Activated T-cell treated with anti-CD3 and anti-CD28 coated beads for 48 hours (primary cell): ENCODE results near the gene TBX3.
"Not testable (repeated sequence)": the region's sequence is repeated elsewhere in the genome, so short reads cannot be mapped to it uniquely, and the experiment has no call there.

Experiments
- DNase-seq: peaks from one replicate; pipeline ENCODE4 v3.0.0-alpha.2; 2020; ENCODE audit warnings: low read depth

The TBX3 gene

DNA sequence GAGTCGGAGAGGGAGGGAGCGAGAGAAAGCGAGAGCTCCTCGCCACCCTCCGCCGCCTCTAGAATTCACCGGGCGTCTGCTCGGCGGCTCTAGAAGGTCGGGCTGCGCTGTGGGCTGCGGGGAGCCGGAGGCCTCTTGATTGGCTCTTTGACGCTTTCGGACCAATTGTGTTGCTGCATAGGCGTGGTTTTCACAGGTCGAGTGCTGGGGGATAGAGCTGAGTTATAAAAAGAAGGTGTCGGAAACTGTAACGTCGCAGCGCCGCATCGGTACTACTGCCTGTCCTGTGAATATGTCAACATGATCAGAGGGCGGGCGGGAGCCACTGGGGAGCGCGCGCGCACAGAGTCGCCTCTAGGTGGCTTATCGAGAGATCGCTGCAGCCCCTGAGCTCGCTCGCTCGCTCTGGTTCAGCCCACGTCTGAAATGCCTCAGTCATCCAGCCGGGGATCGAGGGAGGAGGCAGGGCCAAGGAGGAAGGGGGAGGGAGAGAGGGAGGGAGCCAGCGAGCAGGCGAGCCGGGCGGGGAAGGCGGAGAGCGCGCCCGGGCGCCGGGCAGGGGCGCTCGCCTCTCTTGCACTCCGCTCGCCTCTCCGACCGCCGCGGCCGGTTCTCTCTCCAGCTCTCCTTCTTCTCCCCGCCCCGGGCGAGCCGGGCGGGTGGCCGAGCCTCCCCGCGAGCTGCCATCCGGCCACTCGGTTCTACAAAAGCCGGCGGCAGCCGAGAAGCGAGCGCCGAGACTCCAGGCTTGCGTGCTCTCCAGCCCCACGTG lies at the start of gene TBX3:
Gene TBX3 (minus strand): TSS at position 78 of the 772 bp plus-strand sequence. CDS start 975 bp downstream, outside the sequence.
- peak; percentile 51 for DNase-seq

DNA sequence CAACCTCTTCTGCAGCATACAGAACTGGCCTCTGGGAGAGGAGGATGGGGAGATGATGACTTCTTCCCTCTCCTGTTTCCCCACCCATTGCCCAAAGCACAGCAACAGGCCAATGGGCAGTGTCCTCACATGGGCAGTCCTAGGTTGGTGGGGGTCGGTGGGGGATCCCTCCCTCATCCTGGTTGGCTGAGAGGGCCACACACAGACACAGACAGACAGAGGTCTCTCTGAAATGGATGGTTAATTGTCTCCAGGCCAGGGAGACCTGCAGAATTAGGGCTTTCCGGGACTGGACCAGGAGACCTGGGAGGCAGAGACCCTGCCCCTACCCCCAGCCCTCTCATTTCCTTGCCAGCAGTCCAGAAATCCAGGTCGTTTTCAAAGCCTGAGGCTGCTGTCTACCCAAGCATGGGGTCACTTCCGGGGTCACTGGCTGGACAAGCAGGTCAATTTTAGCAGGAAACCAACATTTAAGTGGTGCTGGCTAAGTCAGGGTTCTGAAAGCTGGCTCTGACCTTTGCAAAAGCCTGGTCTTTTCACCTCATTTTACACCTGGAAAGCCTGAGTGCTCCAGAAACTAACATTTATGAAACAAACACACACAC lies 48.6 kb upstream of the TBX3 start:
- no peak for DNase-seq

DNA sequence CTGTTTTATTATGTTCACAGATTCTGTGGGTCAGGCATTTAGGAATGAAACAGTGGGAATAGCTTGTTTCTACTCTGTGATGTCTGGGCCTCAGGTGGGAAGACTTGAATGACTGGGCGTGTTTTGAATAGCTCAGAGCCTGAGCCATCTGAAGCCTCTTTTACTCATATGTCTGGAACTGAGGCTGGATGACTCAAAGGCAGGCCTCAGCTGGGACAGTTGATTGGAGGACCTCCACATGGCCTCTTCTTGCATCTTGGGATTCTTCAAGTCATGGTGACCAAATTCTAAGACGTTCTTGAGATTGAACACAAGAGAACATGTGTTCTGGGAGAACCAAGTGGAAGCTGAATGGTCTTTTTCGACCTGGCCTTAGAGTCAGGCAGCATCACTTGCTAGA lies 45.8 kb upstream of the TBX3 start:
- no peak for DNase-seq

DNA sequence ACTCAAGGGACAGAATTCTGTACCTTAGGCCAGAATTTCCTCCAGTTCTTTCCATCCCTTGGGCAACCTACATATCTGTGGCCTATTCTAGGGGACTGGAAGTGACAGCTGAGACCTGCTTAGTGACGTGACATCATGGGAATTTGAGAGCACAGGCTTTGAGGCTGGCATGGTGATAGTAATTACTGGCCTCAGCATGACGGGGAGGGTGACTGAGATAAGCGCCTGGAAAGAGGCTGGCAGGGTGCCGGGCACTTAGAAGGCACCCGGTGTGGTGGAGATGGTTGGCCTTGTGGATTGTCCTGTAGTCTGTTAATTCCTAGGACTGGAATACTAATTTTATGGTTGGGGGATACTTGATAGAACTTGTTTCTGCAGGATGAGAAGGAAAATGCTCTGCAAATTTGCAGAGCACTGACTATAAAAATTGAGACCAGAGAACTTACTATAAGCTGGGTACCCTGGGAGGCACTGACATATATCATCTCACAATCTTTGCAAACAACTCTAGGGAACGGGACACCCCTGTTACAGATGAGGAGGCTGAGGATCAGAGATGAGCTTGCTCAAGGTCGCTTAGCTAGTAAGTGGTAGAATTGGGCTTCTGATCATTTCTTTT lies 42.2 kb upstream of the TBX3 start:
- DNase-seq: no peak

DNA sequence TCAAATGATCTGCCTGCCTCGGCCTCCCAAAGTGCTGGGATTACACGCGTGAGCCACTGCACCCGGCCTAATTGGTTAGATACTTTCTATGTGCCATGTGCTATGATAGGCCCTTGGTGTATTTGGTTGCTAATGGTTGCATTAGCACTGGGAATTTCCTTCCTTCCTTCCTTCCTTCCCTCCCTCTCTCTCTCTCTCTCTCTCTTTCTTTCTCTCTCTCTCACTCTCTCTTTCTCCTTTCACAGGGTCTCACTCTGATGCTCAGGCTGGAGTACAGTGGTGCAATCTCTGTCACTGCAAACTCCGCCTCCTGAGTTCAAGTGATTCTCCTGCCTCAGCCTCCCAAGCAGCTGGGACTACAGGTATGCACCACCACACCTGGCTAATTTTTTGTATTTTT lies 38.2 kb upstream of the TBX3 start:
- DNase-seq: not testable (repeated sequence)

DNA sequence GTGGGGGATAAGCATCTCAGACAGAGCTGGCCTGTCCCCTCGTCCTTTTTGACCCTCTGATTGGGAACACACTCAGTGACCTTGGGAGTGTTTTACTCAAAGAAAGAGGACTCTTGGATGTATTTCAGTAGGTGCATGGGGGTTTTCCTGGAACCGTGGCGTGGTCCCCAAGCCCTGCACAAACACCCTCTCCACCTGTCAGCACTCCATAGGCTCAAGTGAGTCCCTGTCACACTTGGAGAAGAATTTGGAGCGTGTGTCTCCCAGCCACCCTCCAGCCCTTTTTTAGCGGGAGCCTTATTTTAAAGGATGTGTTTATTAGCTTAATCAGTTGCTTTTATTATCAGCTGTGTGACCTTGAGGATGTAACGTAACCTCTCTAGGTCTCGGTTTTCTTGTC lies 37.3 kb upstream of the TBX3 start:
- no peak for DNase-seq

DNA sequence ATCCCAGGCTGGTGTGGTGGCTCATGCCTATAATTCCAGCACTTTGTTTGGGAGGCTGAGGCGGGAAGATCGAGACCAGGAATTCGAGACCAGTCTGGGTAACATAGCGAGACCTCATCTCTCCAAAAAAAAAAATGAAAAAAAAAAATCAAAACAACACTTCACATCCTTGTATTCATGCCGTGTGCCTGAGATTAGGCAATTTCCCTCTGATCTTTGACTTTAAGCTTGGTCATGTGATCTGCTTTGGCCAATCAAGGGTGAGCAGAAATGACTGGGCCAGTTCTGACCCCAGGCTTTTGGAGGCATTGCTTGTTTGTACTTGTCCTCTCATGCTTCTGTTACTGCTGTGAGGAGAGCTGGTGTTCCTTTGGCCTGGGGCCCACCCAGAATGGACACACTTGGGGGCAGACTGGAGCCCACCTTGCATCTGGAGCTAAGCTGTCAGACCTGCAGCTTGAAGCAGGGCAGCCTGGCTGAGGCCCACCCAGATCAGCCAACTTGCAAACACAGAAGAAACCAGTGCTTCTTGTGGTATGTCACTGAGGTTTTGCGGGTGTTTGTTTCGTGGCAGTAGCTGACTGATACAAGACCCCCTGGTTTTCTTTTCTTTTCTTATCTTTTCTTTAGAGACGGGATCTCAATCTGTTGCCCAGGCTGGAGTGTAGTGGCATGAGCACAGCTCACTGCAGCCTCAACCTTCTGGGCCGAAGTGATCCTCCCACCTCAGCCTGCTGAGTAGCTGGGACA lies 29.7 kb upstream of the TBX3 start:
- DNase-seq: no peak

DNA sequence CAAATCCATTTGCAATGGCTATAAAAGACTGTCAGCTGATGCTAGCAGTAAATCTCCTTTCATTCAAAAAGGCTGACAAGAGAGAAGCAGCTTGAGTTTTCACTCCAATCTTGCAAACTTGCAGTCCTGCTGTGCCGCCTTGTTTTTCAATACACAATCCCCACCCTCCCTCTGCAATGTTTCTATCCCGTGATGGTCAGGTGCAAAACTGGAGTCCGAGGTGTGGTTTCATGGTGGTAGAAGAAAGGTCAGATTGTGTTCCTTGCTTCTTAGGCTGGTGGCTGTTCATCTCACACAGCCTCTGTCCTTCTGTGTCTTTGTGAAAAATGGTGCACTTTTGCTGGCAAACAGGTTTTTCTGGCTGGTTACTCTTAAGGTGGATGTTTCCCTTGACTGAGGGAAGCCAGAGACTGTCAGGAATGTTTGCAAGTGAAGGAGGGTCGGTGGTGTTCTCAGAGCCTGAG lies 27.7 kb upstream of the TBX3 start:
- DNase-seq: no peak

DNA sequence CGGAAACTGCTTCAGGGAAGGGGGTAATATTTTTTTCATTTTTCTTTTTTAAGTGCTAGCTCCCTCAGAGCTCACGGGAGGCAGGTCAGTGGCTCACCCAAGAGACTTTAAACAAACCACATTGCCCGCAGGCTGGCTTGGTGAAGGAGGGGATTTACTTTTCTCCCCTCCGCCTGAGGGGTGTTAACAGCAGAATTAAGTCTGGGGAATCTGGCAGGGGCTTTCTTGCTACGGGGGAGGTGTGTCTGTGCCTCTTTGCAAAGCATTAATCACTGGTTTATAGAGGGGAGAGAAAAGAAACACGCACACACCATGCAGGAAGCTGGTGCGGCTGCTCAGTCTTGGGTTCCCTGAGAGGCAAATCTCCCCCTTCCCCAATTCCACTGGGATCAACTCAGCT lies 26.2 kb upstream of the TBX3 start:
- DNase-seq: no peak

DNA sequence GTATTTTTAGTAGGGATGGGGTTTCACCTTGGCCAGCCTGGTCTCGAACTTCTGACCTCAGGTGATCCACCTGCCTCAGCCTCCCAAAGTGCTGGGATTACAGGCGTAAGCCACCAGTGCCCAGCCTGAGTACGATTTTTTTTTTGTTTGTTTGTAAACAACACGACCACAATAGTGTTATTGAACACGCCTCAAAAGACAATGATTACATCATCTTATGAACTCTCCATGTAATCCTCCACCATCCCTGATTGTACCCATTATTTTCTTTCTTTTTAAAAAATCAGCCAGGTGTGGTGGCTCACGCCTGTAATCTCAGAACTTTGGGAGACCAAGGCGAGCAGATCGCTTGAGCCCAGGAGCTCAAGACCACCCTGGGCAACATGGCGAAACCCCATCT lies 25.1 kb upstream of the TBX3 start:
- no peak for DNase-seq

DNA sequence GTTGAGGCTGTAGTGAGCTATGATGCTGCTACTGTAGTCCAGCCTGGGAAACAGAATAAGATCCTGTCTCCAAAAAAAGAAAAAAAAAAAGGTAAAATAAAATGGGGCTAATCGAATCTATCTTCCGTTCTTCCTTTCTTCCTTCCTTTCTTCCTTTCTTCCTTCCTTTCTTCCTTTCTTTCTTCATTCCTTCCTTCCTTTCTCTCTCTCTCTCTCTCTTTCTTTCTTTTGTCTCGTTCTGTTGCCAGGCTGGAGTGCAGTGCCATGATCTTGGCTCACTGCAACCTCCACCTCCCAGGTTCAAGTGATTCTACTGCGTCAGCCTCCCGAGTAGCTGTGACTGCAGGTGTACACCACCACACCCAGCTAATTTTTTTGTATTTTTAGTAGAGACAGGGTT lies 24.6 kb upstream of the TBX3 start:
- DNase-seq: not testable (repeated sequence)

DNA sequence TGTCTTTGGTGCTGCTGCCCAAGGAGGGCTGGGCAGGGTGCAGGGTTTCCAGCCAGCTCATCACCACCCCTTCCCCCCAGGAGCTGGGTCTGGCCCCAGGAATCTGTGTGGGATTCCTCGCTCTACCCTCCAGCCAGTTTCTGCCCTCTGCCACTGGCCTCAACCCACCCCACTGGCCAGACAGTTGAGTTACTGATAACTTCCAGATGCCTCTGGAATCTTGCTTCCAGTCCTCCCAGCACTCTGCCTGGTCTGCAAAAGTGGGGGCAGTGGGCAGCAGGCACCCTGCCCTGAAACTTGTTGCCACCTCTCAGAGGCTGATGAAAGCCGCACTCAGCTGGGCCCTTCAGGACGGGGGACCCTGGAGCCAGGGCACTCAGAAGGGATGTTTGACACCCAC lies 20.1 kb upstream of the TBX3 start:
- DNase-seq: no peak

DNA sequence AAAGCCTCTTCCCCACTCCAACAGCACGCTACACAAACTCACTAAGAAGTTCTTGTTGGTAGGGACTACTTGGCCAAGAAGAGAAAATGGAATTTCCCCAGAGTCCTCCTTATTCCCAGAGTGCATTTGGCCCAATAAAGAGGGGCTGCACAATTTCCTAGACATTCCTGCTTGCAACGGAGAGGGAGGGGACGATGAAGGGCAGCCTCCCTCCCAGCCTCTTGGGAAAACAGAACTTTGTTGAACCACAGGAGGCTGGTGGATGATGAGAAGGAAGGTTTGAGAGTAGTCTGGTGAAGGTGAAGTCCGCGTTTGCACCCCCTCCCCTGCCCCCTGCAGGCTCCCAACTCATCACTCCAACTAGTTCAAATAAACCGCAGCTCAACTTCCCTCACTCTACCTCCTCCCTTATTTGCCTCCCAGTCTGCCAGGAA lies 19.1 kb upstream of the TBX3 start:
- no peak for DNase-seq

DNA sequence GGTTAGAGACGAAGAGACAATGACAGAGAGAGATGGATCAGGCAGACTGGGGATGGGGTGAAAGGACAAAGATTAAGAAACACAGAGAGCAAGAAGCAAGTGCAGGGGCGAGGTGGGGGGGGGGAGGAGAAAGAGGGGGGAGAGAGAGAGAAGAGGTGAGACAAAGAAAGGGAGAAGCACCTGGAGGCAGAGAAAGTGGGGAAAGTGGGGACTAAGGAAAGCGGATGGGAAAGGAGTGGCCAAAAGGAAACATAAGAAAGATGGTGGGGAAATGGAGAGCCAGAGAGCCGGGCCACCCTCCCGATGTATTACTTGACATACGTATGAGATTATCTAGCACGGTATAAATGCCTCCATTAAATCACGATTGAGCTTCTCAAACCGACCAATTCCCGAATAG lies 18.5 kb upstream of the TBX3 start:
- DNase-seq: no peak

DNA sequence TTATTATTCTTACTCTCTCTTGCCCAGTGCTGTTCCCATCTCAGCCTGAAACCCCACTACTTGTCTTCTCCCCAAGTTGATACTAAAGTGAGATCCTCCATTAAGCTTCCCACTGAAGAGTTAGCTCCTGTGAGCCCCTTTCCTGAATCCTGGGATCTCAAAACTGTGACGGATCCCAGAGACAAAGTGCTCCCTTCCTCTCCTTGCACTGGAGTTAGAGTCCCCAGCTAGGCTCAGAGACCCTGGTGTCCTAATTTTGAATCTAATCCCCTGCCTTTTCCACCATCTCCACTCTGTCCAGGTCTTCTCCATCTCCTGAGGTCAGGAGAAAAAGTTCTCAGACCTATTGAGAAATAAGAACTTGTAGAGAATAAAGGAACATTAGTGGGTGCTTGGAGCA lies 17.6 kb upstream of the TBX3 start:
- DNase-seq: no peak

DNA sequence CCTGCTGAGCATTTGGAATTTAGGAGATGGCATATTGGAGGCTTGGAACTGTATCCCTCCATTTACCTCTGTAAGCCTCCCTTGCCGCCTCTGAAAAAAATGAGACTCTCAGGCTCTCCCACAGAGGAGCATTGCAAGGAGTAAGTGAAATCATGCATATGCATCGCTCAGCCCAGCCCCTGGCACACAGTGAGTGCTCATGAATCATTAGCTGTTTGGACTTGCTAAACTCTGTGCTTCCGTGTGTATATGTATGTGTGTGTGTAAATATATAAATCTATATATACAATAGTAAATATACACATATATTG lies 17.1 kb upstream of the TBX3 start:
- no peak for DNase-seq

DNA sequence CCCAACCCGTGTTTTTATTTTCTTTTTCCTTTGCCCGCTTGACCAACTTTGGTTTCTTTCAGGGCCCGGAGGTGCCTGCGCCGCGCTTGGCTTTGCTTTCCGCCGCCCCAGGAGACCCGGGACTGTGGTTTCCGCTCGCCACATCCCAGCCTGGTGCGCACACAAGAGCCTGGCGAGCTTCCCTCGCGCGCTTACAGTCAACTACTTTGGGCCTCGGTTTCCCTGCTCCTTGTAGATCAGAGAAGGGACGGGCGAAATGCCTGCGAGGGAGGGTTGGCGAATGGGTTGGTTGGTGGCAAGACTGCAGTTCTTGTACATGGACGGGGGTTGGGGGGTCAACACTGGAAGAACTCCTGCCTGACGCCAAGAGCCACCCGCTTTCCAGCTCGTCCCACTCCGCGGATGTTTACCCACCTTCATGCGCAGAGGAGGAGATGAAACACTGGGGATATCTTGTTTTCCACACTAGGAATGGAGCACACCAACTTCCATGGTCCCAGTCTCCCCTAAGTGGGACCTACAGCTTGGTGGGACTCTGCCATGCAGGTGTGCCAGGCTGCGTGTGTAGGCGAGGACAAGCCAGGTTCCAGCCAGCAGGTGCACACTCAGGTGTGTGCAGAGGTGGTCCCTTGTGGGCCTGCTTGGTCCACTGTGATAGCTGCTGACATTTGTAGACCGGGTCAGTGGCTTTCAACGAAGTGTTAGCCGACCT lies 16.6 kb upstream of the TBX3 start:
- no peak for DNase-seq

DNA sequence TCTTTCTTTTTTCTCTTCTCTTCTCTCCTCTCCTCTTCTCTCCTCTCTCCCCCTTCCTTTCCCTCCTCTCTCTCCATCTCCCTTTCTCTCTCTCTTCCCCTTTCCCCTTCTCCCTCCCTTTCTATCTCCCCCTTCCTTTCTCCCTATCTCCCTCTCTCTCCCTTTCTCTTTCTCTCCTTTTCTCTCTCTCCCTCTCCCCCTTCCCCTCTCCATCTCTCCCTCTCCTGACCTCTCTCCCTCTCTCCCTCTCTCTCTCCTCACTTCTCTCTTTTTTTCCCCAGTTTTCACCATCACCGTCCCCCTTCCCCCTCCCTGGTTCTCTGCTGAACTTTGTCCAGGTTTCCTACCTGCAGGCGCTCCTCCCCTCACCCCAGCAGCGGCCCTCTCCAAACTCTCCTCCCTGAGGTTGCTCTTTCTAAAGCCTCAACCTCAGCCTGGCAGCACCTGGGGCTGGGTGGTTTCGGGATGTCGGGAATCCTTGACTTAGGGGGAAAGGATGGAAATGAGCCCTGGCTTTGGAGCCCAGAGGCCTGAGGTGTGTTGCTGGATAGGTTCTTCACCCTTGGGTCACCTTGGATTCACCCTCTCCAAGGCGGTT lies 14.7 kb upstream of the TBX3 start:
- no peak for DNase-seq

DNA sequence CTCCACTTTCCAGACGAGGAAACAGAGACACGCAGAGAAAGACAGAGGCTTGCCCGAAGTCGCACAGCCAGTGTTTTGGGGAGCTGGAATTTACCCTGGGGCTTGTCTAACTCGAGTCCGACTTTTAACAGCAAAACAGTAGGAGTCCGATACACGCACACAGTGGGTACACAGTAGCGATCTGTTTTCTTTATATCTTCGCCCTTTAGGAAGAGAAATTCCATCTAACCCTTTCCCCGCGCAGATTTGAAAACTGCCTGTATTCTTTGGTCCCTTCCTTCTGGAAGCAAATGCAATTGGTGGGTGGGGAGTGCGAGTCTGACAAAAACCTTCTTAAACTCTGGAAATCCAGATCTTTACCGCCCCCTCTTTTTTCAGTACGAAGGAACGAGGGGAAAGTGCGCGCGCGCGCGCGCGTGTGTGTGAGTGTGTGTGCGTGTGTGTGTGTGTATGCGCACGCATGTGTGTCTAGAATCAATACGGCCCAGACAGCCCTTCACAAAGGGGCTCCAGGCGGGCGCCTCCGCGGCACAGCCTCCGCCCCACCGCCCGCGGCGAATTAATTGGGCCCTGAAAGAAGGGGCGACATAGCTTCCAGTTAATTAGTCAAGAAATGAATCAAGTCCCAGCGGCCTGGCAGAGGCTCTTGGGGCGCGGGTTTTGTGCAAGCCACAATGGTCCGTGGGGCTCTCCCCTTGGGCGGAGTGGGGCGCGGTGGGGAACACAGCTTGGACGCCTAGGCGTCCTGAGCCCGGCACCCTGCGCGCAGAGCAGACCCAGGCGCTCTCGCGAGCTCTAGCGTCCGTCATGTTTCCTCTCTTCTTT lies 14.0 kb upstream of the TBX3 start:
- DNase-seq: no peak

DNA sequence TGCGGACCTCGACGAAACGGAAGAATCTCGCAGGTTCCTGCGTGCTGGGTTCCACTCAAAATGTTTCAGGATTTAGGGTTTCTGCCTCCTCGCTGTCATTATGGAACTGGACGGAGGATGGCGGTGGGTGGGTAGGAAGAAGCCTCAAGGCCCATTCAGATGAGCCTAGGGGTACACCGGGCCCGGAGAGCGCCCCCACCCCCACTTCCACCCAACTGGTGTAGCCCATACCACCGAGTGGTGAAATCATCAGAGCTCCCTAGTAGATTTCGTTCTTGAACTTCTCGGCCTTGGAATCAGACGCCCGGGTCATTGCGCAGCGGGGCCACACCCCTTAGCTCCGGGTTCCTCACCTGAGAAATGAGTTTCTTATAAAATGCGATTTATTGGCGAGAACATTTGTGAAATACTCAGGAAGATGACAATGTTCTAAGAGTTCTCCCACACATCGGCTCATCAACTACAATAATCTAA lies 13.3 kb upstream of the TBX3 start:
- no peak for DNase-seq
